ENCODE measurements around the gene PSMC3IP. TPM values are rescaled to one million over a fixed set of nuclear protein-coding genes. Genes with fewer than 3 reads are reported as not detected.

The PSMC3IP gene
- total and polyA plus RNA-seq, 2 donors (not counting 3 experiments of a cell fraction or from before 2014, with no cell fraction given), result 5.9 to 19.3 TPM

- H3K9me1 ChIP-seq (replicated peaks; ENCODE audit: control insufficient read depth, extremely low read depth, insufficient read depth, low read length), result no peaks in the 10 kb centered on the region
- peaks cover 28% of the 10 kb centered on the region for H3K4me1 ChIP-seq (ENCODE audit: control insufficient read depth, extremely low read depth, insufficient read depth, low read length)
- dilution Hi-C loops (cut with MboI; ENCODE audit: extremely low pct_ligation_motif_present, low sequenced_read_pairs) (no loop called here), intact Hi-C loops (cut with micrococcal nuclease) (no loop called here)
- DNase-seq (ENCODE audit: low read depth, low spot score) (no peak), FAIRE-seq (no peak)
- H3K79me2 ChIP-seq (ENCODE audit: control insufficient read depth, insufficient read depth, low read length), result peaks cover 27% of the 10 kb centered on the region
- no peak for TF ChIP-seq POLR2AphosphoS5 (IDR thresholded peaks at IDR 0.05; ENCODE audit: insufficient read depth, low read depth, low read length)
- no peak for TF ChIP-seq MYC (IDR thresholded peaks at IDR 0.05; ENCODE audit: low read depth, low read length)
- no peak for TF ChIP-seq EZH2 (IDR thresholded peaks at IDR 0.05; ENCODE audit: borderline replicate concordance, low read depth, low read length, severe bottlenecking)
- no peak for TF ChIP-seq GATA2 (IDR thresholded peaks at IDR 0.05; ENCODE audit: insufficient read depth, insufficient read length, low read depth, low read length)
- TF ChIP-seq CTCF (IDR thresholded peaks at IDR 0.05; ENCODE audit: extremely low read depth in 1 of 2, insufficient read depth in 1 of 2, low read depth in 1 of 2, low read length in 2 of 2), result no peak
- H3K27me3 ChIP-seq (ENCODE audit: control insufficient read depth in 2 of 2, insufficient read depth in 2 of 2, low read length in 2 of 2), result no peaks in the 10 kb centered on the region
- no peaks in the 10 kb centered on the region for H3K36me3 ChIP-seq (ENCODE audit: control insufficient read depth in 2 of 2, extremely low read depth in 1 of 2, insufficient read depth in 2 of 2, low read length in 2 of 2)
- no peak overlapping the region for H3K4me2 ChIP-seq (ENCODE audit: insufficient read depth, low read length)
- no peaks in the 10 kb centered on the region for H4K20me1 ChIP-seq (replicated peaks; ENCODE audit: control insufficient read depth, extremely low read depth, insufficient read depth, low read length)
- CTCF ChIA-PET, result interaction anchor here (1.0 kb wide), 1 partner anchor 10 kb away, joined by 3 read pairs; no protein-coding TSS in a partner anchor
- no peak overlapping the region for H2AFZ ChIP-seq (ENCODE audit: low read depth, low read length)
- no peak overlapping the region for H3K27ac ChIP-seq (ENCODE audit: insufficient read depth, low read depth, low read length)
- no peak overlapping the region for H3K9ac ChIP-seq (replicated peaks; ENCODE audit: extremely low read depth, insufficient read depth, low read length)
- POLR2A ChIA-PET, result interaction anchor here (0.6 to 0.7 kb wide), 2 partner anchors 803 to 1899 kb away, joined by 3 to 5 read pairs; no protein-coding TSS in a partner anchor
- H3K9me3 ChIP-seq (replicated peaks; ENCODE audit: control insufficient read depth, insufficient read depth, low read length), result no peaks in the 10 kb centered on the region
- no peak overlapping the region for H3K4me3 ChIP-seq (replicated peaks in 1 of 3; ENCODE audit: insufficient read depth in 1 of 3, low read depth in 1 of 3, low read length in 3 of 3)
- no TSS peak for BruUV-seq (replicated peaks)
These were observed 18.5 kb downstream of the PSMC3IP start for GRCh38 chr17:42559075-42559474.

Data from endothelial cell of umbilical vein (primary cell).